ENCODE results near the gene UBAP2. TPM values are rescaled to one million over a fixed set of nuclear protein-coding genes. Genes with fewer than 3 reads are reported as not detected.

The UBAP2 gene
- total and polyA plus RNA-seq, 2 of the 4 experiments (the other 2 are of a cell fraction): 12.9 to 25.5 TPM

GRCh38 chr9:34049630-34050384 is 1.1 kb upstream of the UBAP2 start:
- peaks cover 6 to 28% of the 10 kb centered on the region in 2 experiments; a peak in 3 of 4 replicates for H3K79me1 ChIP-seq (ENCODE audit: low read depth in 1 of 2, low read length in 2 of 2)
- ChIA-PET POLR2A (ENCODE audit: unreplicated experiment) (interaction anchor here (0.6 to 2.0 kb wide), 2 partner anchors 18 to 24 kb away, joined by 4 to 6 read pairs; no protein-coding TSS in a partner anchor), CTCF (interaction anchor here (0.6 to 0.8 kb wide), 3 partner anchors 17 to 542 kb away, joined by 4 to 7 read pairs (median 4); no protein-coding TSS in a partner anchor)
- peak overlapping the region; percentile 56; the same call in 1 of the 2 replicates for H2BK120ac ChIP-seq (ENCODE audit: low read depth, low read length)
- peaks cover 8% of the 10 kb centered on the region; the same call in 1 of the 2 replicates for H4K20me1 ChIP-seq (ENCODE audit: insufficient read depth, low read length)
- peak overlapping the region; percentile 96 for H2AK5ac ChIP-seq (ENCODE audit: low read depth, low read length)
- no peaks in the 10 kb centered on the region for H3K27me3 ChIP-seq (ENCODE audit: control insufficient read depth, insufficient read depth, low read length)
- no peak for DNase-seq
- no peaks in the 10 kb centered on the region for H3K9me3 ChIP-seq (ENCODE audit: control insufficient read depth, insufficient read depth, low read length)
- no peak for ATAC-seq (ENCODE audit: low read depth)
- peaks cover 10% of the 10 kb centered on the region for H3K4me1 ChIP-seq (ENCODE audit: control insufficient read depth, insufficient read depth, low read length)
- peak overlapping the region; percentile 89; the same call in 1 of the 2 replicates for H4K5ac ChIP-seq (ENCODE audit: low read depth, low read length)
- H2AK9ac ChIP-seq (replicated peaks; ENCODE audit: low read depth, low read length, poor library complexity): peak overlapping the region; percentile 93
- peak overlapping the region; percentile 61 for H3K4me3 ChIP-seq (ENCODE audit: insufficient read depth, low read depth, low read length)
- no peak overlapping the region for H2BK20ac ChIP-seq (ENCODE audit: low read depth, low read length)
- BruUV-seq (replicated peaks): no TSS peak
- intact Hi-C loops (cut with micrococcal nuclease): no loop called here
- H3K9ac ChIP-seq (ENCODE audit: low read depth, low read length): peak overlapping the region; percentile 49
- H3K18ac ChIP-seq (ENCODE audit: low read depth, low read length): no peak overlapping the region; the same call in 1 of the 2 replicates
- peak overlapping the region; percentile 96 for H3K4ac ChIP-seq (ENCODE audit: low read depth, low read length)
- peak overlapping the region; percentile 74 for H4K91ac ChIP-seq (ENCODE audit: insufficient read depth, low read depth, low read length)
- H3K56ac ChIP-seq (ENCODE audit: extremely low read depth, insufficient read depth, low read length): peak overlapping the region; percentile 97
- in situ Hi-C loops (cut with MboI; ENCODE audit: low sequenced_read_pairs): no loop called here
- peak overlapping the region; percentile 79 for H3K4me2 ChIP-seq (ENCODE audit: low read depth, low read length)
- H3K9me1 ChIP-seq (ENCODE audit: insufficient read depth, low read length): peaks cover 12% of the 10 kb centered on the region
- peak overlapping the region; percentile 93 for H2BK5ac ChIP-seq (ENCODE audit: low read depth, low read length, poor library complexity, severe bottlenecking)
- H2AFZ ChIP-seq (replicated peaks; ENCODE audit: low read length, poor library complexity): peak overlapping the region; percentile 100
- WGBS, 2 experiments (ENCODE audit: extremely low coverage in 2 of 2, insufficient read length in 1 of 2): no CpG with 5 or more reads among the region's 18 CpGs
- H4K8ac ChIP-seq (ENCODE audit: low read depth in 2 of 2, low read length in 2 of 2): peak overlapping the region; percentile 64 to 98
- peak overlapping the region; percentile 78 for H3K14ac ChIP-seq (replicated peaks; ENCODE audit: low read depth, low read length)
- peak overlapping the region; percentile 94; the same call in 1 of the 2 replicates for H3K23ac ChIP-seq (ENCODE audit: low read depth, low read length)
- H3K36me3 ChIP-seq (ENCODE audit: control insufficient read depth, insufficient read depth, low read length): no peaks in the 10 kb centered on the region
- dilution Hi-C loops (cut with HindIII; ENCODE audit: low sequenced_read_pairs, unreplicated experiment): no loop called here
- H3K27ac ChIP-seq (ENCODE audit: insufficient read depth, low read length): peak overlapping the region; percentile 90
- H2BK15ac ChIP-seq (ENCODE audit: low read depth, low read length): peak overlapping the region; percentile 27; the same call in 1 of the 3 replicates
- TF ChIP-seq MXI1 (IDR thresholded peaks at IDR 0.05; ENCODE audit: borderline replicate concordance, low read depth, low read length) (no peak), FOS (IDR thresholded peaks at IDR 0.05; ENCODE audit: low read depth, low read length) (no peak), USF2 (IDR thresholded peaks at IDR 0.05; ENCODE audit: low read depth, low read length) (no peak), BHLHE40 (IDR thresholded peaks at IDR 0.05; ENCODE audit: low read depth, low read length) (no peak), MAZ (IDR thresholded peaks at IDR 0.05; ENCODE audit: borderline replicate concordance, low read depth, low read length) (no peak), CHD1 (IDR thresholded peaks at IDR 0.05; ENCODE audit: low read depth, low read length) (no peak), SMC3 (IDR thresholded peaks at IDR 0.05; ENCODE audit: low read depth, low read length) (no peak), RCOR1 (IDR thresholded peaks at IDR 0.05; ENCODE audit: insufficient replicate concordance, low read length) (no peak), NFE2L2 (IDR thresholded peaks at IDR 0.05; ENCODE audit: low read depth, low read length) (no peak), RAD21 (IDR thresholded peaks at IDR 0.05; ENCODE audit: low read length) (no peak), CTCF (conservative IDR thresholded peaks at IDR 0.05; ENCODE audit: low read depth, low read length) (no peak), RFX5 (IDR thresholded peaks at IDR 0.05; ENCODE audit: low read depth, low read length) (no peak)
- TF ChIP-seq, protein P1, sequence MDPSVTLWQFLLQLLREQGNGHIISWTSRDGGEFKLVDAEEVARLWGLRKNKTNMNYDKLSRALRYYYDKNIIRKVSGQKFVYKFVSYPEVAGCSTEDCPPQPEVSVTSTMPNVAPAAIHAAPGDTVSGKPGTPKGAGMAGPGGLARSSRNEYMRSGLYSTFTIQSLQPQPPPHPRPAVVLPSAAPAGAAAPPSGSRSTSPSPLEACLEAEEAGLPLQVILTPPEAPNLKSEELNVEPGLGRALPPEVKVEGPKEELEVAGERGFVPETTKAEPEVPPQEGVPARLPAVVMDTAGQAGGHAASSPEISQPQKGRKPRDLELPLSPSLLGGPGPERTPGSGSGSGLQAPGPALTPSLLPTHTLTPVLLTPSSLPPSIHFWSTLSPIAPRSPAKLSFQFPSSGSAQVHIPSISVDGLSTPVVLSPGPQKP (IDR thresholded peaks at IDR 0.05; ENCODE audit: borderline replicate concordance, low read depth, low read length): no peak
